SU-DHL-6 (cell line): ENCODE results near the gene PLXNB2.

Source experiments
- H2AFZ ChIP-seq: fragments of 200-600 bp; sonication (generic); 2 replicates; pipeline ENCODE4 v1.6.1; 2014; ENCODE audit warnings: low read depth, mild to moderate bottlenecking, moderate library complexity, mixed read lengths, antibody characterized with exemption, low read length; ENCODE audit not compliant: severe bottlenecking
- H3F3A ChIP-seq: fragments of 200-600 bp; shearing (Covaris generic); 2 replicates; pipeline ENCODE4 v1.6.0; 2016; ENCODE audit warnings: antibody characterized with exemption, mild to moderate bottlenecking; ENCODE audit not compliant: insufficient read depth
- H3K27ac ChIP-seq: fragments of 200-600 bp; sonication (generic); 2 replicates; pipeline ENCODE4 v1.5.1; 2016; ENCODE audit warnings: low read depth, mild to moderate bottlenecking, low read length, moderate library complexity, mixed read lengths
- H3K27me3 ChIP-seq: fragments of 200-600 bp; sonication (generic), shearing (Covaris generic); 2 replicates; pipeline ENCODE4 v1.6.0; 2014; ENCODE audit warnings: mild to moderate bottlenecking, low read length
- H3K36me3 ChIP-seq: fragments of 200-600 bp; sonication (generic); 2 replicates; pipeline ENCODE4 v1.6.1; 2014; ENCODE audit warnings: mild to moderate bottlenecking, low read length, mixed read lengths
- H3K4me2 ChIP-seq: fragments of 300-600, 200-600 bp; shearing (Covaris generic), sonication (generic); 2 replicates; pipeline ENCODE4 v1.6.0; 2014; ENCODE audit warnings: low read length, low read depth, mild to moderate bottlenecking; ENCODE audit not compliant: poor library complexity, severe bottlenecking
- H3K4me3 ChIP-seq: fragments of 200-600 bp; sonication (generic); 2 replicates; pipeline ENCODE4 v1.5.1; 2014; ENCODE audit warnings: antibody characterized with exemption, low read length, mild to moderate bottlenecking, mixed read lengths; ENCODE audit not compliant: insufficient read depth, poor library complexity, severe bottlenecking
- H3K79me2 ChIP-seq: fragments of 200-600 bp; sonication (generic); 2 replicates; pipeline ENCODE4 v1.6.1; 2014; ENCODE audit warnings: mild to moderate bottlenecking, low read length, moderate library complexity; ENCODE audit not compliant: insufficient read depth
- H3K9ac ChIP-seq: fragments of 200-600 bp; sonication (generic); 2 replicates; pipeline ENCODE4 v1.7.0; 2014; ENCODE audit warnings: mild to moderate bottlenecking, low read length
- H3K9me2 ChIP-seq: fragments of 200-600 bp; sonication (generic); replicated peaks from 2 replicates; pipeline ENCODE4 v1.6.1; 2014; ENCODE audit warnings: low read length; ENCODE audit not compliant: insufficient read depth
- H3K9me3 ChIP-seq: fragments of 200-600 bp; sonication (generic); 2 replicates; pipeline ENCODE4 v1.6.1; 2014; ENCODE audit warnings: low read length, mixed read lengths; ENCODE audit not compliant: insufficient read depth
- H4K20me1 ChIP-seq: fragments of 200-600 bp; sonication (generic); 2 replicates; pipeline ENCODE4 v1.6.1; 2014; ENCODE audit warnings: low read depth, mild to moderate bottlenecking, antibody characterized with exemption, low read length, moderate library complexity, mixed read lengths
- CTCF ChIP-seq: fragments of 200-600 bp; sonication (generic); IDR thresholded peaks from one replicate; pipeline ENCODE4 v1.5.1; 2017; ENCODE audit warnings: antibody characterized with exemption, mild to moderate bottlenecking, low read length, moderate library complexity; ENCODE audit not compliant: insufficient read depth, poor library complexity, severe bottlenecking
- EZH2phosphoT487 ChIP-seq: fragments of 200-600 bp; sonication (generic), shearing (Covaris generic); conservative IDR thresholded peaks from 2 replicates; pipeline ENCODE4 v1.6.1; 2018; ENCODE audit warnings: mild to moderate bottlenecking, antibody characterized with exemption, low read length, moderate library complexity, mixed read lengths

PLXNB2 gene

GRCh38 chr22:50267591-50268390, 39.7 kb downstream of the PLXNB2 start:
- Histone ChIP-seq H2AFZ (no peak overlapping the region), H4K20me1 (no peaks in the 10 kb centered on the region), H3K36me3 (no peaks in the 10 kb centered on the region), H3K79me2 (no peaks in the 10 kb centered on the region), H3K4me2 (no peak overlapping the region), H3K9me2 (no peaks in the 10 kb centered on the region), H3K9ac (no peak overlapping the region), H3K27me3 (no peaks in the 10 kb centered on the region), H3K27ac (no peak overlapping the region), H3F3A (no peaks in the 10 kb centered on the region), H3K9me3 (no peaks in the 10 kb centered on the region), H3K4me3 (no peak overlapping the region)
- TF ChIP-seq CTCF: no peak
- no peak for TF ChIP-seq EZH2phosphoT487

- Histone ChIP-seq H3K9me2 (no peaks in the 10 kb centered on the region), H3K4me2 (no peak overlapping the region), H2AFZ (no peak overlapping the region), H4K20me1 (no peaks in the 10 kb centered on the region), H3K4me3 (no peak overlapping the region), H3K36me3 (no peaks in the 10 kb centered on the region), H3K9me3 (no peaks in the 10 kb centered on the region), H3K27me3 (no peaks in the 10 kb centered on the region), H3K79me2 (no peaks in the 10 kb centered on the region), H3K9ac (no peak overlapping the region), H3K27ac (no peak overlapping the region), H3F3A (no peaks in the 10 kb centered on the region)
- TF ChIP-seq EZH2phosphoT487 (no peak), CTCF (no peak)
These were observed 40.5 kb downstream of the PLXNB2 start for GRCh38 chr22:50266994-50267393.

- H3K4me3 ChIP-seq: no peak overlapping the region
- no peak overlapping the region for H2AFZ ChIP-seq
- TF ChIP-seq CTCF: no peak
- no peak for TF ChIP-seq EZH2phosphoT487
- H3K4me2 ChIP-seq: no peak overlapping the region
- no peak overlapping the region for H3K9ac ChIP-seq
- no peaks in the 10 kb centered on the region for H4K20me1 ChIP-seq
- H3K27me3 ChIP-seq: no peaks in the 10 kb centered on the region
- H3K9me2 ChIP-seq: no peaks in the 10 kb centered on the region
- H3F3A ChIP-seq: no peaks in the 10 kb centered on the region
- no peaks in the 10 kb centered on the region for H3K36me3 ChIP-seq
- H3K27ac ChIP-seq: no peak overlapping the region
- no peaks in the 10 kb centered on the region for H3K79me2 ChIP-seq
- H3K9me3 ChIP-seq: no peaks in the 10 kb centered on the region
These were observed 42.3 kb downstream of the PLXNB2 start for GRCh38 chr22:50264946-50265669.
